Measurements from ENCODE around the gene PNPLA6.

PNPLA6 gene

DNA sequence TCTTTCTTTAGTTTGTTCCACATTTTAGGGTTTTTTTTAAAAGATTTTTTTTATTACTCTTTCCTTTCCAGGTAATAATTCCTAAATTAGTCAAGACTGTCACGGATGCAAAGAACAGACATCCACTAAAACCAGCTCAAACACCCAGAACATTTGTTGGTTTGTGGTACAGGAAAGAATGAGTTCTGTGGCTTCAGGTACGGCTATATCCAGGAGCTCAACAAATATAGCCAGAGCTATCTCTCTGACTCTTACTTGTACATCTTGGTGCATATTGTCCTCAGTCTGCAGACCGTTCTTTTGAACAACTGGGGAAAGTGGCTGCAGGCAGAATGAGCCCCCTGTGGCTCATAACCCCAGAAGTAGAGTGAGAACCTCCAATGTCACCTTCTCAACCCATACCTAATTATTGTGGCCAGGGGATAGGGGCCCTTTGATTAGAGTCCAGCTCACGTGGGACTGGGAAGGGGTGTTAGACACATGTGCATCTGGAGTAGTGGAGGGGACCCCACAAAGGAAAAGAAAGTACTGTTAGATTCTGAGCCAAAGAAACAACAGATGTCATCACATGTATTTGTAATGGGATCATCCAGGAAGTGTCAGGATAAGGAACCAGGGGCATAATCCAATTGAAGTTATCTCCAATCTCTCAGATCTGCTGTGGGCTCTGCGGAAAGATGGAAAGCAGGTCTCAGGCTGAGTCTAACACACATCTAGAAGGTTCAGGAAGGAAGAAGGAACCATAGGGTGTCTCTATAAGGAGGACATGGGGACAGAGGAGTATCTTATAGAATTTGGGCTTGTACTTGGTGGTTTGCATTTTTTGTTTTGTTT is 21.5 kb upstream of the PNPLA6 start:
- no peak for DNase-seq (ENCODE audit: extremely low spot score, insufficient read length, low read depth)
- FAIRE-seq: no peak

DNA sequence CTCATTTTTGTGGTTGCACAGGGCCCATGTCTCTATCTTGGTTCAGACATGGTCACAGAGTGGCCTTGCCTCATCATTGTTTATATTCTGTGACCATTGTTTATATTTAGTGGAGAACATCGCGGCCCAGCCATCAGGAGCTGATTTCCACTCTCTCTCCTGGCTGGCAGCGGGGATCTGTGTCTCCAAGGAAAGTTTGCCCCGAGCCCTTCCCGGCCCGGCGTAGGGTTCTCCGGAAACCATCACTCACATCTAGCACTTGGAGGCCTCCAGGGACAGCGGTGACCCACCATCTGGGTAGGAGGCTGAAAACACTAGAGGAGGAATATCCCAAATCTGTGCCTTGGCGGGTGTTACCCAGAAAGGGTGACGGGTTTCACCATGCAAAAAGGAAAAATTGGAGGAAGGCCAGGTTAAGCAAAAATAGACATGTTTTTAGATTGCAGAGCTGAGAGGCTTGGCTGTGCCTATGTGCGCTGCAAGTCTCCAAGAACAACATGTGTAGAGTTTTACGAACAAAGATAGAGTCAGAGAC is 20.3 kb upstream of the PNPLA6 start:
- DNase-seq (ENCODE audit: extremely low spot score, insufficient read length, low read depth) (no peak), FAIRE-seq (no peak)

DNA sequence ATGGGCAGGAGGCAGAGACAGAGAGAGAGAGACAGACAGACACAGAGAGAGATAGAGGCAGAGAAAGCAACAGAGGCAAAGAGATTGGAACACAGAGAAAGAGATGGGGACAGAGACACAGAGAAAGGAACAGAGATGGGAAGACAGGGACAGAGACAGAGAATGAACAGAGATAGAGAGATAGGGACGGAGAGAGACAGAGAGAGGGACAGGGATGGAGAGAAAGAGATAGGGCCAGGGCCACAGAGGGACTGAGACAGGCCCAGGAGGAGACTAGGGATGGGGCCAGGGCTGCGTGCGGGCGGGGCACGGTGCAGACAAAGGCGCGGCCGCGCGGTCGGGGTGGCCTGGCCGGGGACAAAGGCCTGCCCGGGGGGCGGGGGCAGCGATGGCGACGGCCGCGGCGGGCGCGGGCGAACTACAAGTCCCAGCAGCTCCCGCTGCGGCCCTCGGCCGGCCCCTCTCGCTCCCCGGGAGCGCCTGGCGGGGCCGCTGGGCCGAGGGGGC is 19.8 kb upstream of the PNPLA6 start, which contains the start of gene ZNF358:
ZNF358 (plus strand) TSS at position 459 of the 507 bp plus-strand sequence. CDS start 3,140 bp downstream, outside the sequence.
- no peak for DNase-seq (ENCODE audit: extremely low spot score, insufficient read length, low read depth)
- no peak for FAIRE-seq

DNA sequence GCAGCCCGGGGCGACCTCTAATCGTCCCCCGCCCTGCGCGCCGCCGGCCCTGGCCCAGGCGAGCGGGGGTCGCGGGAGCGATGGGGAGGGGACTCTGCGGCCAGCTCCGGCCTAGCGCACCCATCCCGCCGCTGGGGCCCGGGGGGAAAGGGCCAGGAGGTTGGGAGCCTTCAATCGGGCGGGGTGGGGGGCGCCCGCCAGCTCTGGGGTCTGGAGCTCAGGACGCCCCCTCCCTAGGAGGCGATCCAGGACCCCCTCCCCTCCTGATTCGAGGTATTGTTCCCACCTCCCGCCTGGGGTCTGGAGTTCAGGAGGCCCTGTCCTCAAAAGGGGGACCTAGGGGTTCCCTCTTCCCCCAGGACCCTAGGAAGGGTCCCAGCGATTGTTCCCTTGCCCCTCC is 19.2 kb upstream of the PNPLA6 start:
- FAIRE-seq (no peak), DNase-seq (ENCODE audit: extremely low spot score, insufficient read length, low read depth) (no peak)

DNA sequence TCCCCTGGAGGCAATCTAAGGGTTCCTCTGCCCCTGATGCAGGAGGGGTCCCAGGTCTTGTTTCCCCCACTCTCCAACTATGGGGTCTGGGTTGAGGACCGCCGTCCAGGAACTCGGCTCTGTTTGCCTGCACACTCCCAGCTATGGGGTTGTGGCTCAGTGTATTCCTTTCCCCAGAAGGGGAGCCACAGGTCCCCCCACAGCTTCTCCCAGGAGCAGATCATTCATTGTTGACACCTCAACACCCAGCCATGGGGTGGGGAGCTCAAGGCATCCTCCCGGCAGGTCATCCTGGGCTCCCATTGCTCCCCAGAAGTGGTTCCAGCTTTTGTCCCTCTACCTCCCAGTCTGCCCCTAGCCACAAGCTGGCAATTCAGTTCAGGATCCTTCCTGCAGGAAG is 18.6 kb upstream of the PNPLA6 start:
- FAIRE-seq: no peak
- no peak for DNase-seq (ENCODE audit: extremely low spot score, insufficient read length, low read depth)

DNA sequence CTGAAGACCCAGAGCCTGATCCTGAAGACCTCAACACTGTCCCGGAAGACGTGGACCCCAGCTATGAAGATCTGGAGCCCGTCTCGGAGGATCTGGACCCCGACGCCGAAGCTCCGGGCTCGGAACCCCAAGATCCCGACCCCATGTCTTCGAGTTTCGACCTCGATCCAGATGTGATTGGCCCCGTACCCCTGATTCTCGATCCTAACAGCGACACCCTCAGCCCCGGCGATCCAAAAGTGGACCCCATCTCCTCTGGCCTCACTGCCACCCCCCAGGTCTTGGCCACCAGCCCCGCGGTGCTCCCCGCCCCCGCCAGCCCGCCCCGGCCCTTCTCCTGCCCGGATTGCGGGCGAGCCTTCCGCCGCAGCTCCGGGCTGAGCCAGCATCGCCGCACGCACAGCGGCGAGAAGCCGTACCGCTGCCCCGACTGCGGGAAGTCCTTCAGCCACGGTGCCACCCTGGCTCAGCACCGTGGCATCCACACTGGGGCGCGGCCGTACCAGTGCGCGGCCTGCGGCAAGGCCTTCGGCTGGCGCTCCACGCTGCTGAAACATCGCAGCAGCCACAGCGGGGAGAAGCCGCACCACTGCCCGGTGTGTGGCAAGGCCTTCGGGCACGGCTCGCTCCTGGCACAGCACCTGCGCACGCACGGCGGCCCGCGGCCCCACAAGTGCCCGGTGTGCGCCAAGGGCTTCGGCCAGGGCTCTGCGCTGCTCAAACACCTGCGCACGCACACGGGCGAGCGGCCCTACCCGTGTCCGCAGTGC is 16.0 kb upstream of the PNPLA6 start:
- FAIRE-seq (no peak), DNase-seq (ENCODE audit: extremely low spot score, insufficient read length, low read depth) (no peak)

DNA sequence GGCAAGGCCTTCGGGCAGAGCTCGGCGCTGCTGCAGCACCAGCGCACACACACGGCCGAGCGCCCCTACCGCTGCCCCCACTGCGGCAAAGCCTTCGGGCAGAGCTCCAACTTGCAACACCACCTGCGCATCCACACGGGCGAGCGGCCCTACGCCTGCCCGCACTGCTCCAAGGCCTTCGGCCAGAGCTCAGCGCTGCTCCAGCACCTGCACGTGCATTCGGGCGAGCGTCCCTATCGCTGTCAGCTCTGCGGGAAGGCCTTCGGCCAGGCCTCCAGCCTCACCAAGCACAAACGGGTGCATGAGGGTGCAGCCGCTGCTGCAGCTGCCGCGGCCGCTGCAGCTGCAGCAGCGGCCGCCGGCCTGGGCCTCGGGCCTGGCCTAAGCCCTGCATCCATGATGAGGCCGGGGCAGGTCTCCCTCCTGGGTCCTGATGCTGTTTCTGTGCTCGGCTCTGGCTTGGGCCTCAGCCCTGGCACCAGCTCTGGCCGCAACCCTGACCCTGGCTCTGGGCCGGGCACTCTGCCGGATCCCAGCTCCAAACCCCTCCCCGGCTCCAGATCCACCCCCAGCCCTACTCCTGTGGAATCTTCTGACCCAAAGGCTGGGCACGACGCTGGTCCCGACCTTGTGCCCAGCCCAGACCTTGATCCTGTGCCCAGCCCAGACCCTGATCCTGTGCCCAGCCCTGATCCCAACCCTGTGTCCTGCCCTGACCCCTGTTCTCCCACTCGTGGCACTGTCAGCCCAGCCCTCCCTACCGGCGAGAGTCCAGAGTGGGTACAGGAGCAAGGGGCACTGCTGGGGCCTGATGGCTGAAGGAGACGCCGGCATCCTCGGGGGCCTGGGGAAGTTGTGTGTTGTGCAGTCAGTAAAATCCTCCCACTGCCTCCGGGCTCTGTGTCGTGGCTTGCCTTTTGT is 15.1 kb upstream of the PNPLA6 start:
- FAIRE-seq (no peak), DNase-seq (ENCODE audit: extremely low spot score, insufficient read length, low read depth) (no peak)

DNA sequence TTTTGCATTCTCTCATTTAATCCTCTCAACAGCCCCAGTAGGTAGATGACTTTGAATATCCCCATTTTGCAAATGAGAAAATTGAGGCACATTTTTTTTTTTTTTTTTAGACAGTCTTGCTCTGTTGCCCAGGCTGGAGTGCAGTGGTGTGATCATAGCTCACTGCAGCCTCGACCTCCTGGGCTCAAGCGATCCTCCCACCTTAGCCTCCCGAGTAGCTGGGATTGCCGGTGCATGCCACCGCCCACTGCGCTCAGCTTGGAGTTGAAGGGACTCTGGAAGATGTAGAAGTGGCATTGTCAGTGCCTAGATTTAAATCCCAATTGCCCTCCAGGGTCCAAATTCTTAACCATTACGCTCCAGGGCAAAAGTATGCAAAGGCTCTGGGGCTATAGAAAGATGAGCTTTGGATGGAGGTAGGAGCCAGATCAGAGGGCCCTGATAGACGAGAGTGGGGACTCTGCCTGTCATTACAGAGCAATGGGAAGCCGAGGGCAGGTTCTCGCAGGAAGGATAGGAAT is 13.9 kb upstream of the PNPLA6 start:
- FAIRE-seq (no peak), DNase-seq (ENCODE audit: extremely low spot score, insufficient read length, low read depth) (no peak)

DNA sequence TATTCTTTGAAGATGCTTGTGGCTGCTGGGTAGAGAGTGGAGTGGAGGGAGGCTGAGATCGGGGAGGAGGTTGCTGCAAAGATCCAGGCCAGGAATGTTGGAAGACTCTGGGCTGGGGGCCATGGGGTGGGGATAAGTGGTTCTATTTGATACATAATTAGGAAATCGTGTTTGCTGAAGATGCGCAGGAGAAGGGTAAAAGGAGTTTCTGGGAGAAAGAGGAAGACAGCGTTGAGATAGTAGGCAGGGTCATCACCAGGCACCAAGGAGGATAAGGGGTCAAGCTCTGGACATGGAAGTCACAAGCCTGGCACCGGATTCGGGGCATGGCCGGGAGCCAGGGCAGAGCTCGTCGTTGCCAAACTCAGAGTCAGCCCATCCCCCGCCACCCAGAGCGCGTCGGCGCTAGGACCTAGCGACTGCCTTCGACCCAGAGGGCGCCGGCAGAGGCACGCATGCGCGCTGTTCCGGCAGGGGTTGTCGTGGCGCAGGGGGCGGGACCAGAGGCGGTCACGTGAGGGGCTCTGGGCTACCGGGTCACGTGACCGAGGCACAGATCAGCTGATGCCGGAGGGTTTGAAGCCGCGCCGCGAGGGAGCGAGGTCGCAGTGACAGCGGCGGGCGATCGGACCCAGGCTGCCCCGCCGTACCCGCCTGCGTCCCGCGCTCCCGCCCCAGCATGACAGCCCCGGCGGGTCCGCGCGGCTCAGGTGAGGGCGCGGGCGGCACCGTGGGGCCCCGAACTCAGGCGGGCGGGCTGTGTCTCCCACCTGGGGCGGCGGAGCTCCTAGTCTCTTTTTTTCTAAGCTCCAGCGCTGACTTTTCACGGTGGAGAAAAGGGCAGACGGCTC is 13.2 kb upstream of the PNPLA6 start, which contains the start of gene MCOLN1:
MCOLN1 (plus strand) TSS at position 553 of the 851 bp plus-strand sequence; CDS start at position 680, 127 bp downstream.
- FAIRE-seq (peak; percentile 98), DNase-seq (ENCODE audit: extremely low spot score, insufficient read length, low read depth) (peak; percentile 100)

DNA sequence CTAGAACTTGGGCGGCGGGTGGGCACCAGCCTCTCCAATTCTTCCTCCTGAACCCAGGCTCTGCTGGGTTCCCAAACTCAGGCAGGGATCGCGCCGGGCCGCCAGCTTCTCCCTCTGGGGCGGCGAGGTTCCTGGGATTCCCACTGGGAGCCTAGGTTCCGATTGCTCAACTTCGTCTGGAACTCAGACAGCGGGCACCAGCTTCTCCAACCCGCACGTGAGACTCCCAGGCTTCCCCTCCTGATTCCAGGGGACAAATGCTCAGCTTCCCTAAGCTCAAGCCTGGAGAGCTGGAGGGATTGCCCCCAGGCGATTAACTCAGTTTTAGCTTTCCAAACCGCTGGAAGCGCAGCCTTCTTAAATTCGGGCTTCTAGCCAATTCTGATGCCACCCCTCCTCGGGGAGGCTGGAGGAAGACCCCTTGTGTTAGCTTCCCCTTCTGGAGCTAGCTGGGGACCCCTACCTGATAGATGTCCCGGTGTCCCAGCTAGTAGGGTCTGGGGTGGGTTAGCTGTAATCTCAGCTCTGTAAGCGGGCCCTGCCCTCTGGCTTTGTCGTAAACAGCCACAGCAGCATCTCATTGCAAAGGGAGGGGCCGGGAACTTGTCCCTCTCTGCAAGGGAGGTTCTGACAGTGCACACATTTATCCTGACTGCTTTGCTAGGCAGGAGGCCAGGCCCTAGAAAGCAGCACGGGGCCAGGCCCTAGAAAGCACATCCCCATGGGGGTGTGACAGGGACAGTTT is 12.4 kb upstream of the PNPLA6 start:
- FAIRE-seq (no peak), DNase-seq (ENCODE audit: extremely low spot score, insufficient read length, low read depth) (no peak)

DNA sequence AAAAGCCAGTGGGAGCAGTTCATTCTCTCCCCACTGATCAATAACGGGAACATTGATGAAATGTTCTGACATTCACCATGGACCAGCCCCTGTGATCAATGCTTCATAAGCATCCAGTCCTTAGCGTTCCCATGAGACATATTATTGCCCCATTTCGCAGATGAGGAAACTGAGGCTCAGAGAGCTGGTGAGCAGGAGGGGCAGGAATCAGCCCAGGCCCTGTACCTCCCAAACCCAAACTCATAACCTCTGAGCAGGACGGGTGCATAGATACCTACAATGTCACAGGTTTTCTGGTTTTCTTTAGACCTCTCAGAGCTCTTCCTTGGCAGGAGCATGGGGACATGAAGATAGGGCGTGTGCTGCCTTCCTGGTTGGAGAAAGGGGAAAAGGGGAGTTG is 11.0 kb upstream of the PNPLA6 start:
- FAIRE-seq (no peak), DNase-seq (ENCODE audit: extremely low spot score, insufficient read length, low read depth) (no peak)

DNA sequence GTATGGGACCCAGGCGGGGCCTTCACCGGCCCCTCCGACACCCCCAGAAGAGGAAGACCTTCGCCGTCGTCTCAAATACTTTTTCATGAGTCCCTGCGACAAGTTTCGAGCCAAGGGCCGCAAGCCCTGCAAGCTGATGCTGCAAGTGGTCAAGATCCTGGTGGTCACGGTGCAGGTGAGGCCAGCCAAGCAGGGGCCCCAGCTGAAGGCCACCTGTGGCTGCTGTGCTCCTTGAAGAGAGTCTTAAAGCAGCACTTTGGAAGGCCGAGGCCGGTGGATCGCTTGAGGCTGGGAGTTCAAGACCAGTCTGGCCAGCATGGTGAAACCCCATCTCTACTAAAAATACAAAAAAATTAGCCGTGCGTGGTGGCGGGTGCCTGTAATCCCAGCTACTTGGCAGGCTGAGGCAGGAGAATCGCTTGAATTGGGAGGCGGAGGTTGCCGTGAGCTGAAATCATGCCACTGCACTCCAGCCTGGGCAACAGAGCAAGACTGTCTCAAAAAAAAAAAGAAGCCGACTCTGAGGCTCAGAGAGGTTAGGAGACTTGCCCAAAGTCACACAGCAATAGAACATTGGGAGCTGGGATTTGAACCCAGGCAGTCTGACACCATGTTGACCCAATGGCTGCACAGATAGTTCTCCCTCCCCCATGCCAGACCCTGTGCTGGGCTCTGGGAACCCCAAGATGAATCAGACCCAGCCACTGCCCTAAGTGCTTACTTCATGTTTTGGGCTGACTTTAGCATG is 10.4 kb upstream of the PNPLA6 start:
- DNase-seq (ENCODE audit: extremely low spot score, insufficient read length, low read depth) (no peak), FAIRE-seq (no peak)

DNA sequence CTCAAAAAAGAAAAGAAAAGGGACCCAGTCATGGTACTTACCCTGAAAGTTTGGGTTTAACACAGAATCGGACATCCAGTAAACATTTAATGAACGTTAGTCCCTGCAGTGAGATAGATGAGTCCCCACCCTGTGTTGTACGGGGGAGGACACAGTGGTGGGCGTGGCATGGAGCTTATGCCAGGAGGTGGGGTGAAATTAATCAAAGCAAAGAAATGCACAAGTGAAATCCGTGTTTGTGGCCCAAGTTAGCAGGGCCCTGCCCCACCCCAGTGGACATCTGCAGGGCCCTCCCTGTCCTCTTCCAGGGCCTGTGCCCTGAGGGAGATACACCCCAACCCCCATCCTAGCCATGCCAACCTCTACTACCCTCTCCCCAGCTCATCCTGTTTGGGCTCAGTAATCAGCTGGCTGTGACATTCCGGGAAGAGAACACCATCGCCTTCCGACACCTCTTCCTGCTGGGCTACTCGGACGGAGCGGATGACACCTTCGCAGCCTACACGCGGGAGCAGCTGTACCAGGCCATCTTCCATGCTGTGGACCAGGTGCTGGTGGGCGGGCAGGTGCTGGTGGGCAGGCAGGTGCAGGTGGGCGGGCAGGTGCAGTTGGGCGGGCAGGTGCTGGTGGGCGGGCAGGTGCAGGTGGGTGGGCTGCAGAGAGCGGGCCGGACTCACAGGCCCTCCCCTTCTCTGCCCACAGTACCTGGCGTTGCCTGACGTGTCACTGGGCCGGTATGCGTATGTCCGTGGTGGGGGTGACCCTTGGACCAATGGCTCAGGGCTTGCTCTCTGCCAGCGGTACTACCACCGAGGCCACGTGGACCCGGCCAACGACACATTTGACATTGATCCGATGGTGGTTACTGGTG is 9.2 kb upstream of the PNPLA6 start:
- FAIRE-seq: no peak
- no peak for DNase-seq (ENCODE audit: extremely low spot score, insufficient read length, low read depth)

DNA sequence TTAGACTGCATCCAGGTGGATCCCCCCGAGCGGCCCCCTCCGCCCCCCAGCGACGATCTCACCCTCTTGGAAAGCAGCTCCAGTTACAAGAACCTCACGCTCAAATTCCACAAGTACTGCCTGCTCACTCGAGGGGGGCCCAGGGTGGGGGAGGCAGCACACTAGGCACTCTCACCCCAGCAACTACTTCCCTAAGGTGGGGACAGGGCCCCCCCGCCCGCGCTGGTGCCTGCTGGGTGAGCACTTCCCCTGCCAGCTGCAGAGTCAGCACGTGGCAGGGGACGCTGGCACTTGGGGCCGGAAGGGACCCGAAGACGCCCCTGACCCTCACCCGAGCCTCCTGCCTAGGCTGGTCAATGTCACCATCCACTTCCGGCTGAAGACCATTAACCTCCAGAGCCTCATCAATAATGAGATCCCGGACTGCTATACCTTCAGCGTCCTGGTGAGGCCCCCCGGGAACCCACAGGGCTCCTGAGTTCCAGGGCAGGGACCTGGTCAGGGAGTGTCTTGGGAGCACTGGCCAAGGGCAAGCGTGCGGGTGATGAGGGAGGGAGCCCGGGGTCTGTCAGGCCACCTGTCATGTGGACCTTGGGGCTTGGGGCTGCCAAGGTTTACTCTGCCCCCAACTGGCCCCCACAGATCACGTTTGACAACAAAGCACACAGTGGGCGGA is 7.9 kb upstream of the PNPLA6 start:
- DNase-seq (ENCODE audit: extremely low spot score, insufficient read length, low read depth) (no peak), FAIRE-seq (no peak)

DNA sequence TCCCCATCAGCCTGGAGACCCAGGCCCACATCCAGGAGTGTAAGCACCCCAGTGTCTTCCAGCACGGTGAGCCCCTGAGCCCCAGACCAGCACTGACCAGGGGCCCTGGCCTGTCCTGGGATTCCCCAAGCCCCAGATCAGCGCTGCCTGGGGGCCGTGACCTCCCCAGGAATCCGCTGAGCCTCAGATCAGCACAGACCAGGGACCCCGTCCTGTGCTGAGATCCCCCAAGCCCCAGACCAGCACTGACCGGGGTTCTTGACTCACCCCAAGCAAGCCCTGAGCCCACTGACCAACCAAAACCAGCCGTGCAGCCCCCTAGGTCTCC is 7.4 kb upstream of the PNPLA6 start:
- FAIRE-seq (no peak), DNase-seq (ENCODE audit: extremely low spot score, insufficient read length, low read depth) (no peak)

Measured in GM18507 (cell line).